ENCODE results near the gene OR2AT4.
"Not testable (repeated sequence)": the region's sequence is repeated elsewhere in the genome, so short reads cannot be mapped to it uniquely, and the experiment has no call there.

Gene OR2AT4

DNA sequence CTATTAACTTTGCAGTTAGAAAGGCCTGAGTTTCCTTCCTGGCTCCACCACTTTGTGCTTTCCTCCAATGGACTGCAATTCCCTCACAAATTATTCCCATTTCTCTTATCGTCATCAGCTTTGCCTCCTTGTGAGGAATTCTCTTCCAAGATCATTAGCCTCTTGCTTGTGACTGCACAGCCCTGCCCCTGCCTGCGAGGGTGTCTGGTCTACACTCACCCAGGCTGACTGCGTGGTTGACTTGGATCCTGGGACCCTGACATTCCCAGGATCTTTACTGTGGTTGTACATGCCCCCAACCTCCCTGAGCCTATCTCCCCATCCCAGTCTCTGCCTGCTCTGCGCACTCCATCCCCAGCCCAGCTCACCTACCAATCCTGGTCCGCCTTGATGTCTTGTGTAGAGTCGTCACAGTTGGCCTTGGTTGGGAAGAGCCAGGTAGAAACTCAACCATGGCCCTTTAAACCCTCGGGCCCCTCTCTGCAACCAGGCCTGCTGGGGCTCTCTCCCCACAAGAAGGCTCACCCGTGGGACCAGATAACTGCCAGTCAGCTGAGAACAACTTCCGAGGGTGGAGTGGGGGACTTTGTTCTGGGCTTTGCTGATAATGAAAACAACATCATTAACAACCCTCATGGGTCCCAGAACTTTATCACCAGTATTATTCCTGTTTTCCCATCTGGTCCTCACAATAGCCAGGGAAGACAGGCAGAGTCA, at the start of gene OR2AT4:
Gene OR2AT4 (minus strand): TSS at position 421 of the 717 bp plus-strand sequence.
- DNase-seq, result no peak

- DNase-seq, result no peak
Observed at GRCh38 chr11:75145972-75146519, 49.4 kb upstream of the OR2AT4 start.

DNA sequence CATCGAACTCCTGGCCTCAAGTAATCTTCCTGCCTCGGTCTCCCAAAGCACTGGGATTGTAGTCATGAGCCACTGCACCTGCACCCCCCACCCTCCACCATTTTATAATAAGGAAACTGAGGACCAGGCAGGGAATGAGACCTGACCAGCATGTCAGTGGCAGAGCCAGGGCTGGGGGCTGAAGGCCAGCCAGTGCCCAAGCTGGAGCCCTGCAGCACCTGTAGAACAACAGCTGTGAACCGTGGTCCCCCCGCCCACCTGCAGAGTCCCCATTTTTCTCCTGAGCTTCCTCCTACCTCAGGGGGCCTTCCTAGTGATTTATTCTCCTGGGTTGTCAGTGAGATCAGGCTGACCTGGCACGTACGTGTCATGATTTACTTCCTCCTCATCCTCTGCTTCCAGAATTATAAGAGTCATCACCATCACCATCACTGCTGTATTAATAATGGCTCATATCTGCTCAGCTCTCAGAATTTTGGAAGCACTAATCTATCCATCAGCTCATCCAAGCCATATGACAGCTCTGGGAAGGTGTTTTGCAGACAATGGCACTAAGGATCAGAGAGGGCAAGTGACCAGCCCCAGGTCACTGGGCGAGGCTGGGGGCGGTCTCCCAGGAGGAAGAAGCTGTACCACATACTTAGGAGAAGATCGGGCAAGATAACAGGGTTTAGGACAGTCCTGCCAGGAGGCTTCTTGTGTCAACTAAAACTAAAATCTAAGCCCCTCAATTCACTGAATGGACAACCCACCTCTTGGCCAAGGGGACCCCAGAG, 48.7 kb upstream of the OR2AT4 start:
- DNase-seq, result no peak

DNA sequence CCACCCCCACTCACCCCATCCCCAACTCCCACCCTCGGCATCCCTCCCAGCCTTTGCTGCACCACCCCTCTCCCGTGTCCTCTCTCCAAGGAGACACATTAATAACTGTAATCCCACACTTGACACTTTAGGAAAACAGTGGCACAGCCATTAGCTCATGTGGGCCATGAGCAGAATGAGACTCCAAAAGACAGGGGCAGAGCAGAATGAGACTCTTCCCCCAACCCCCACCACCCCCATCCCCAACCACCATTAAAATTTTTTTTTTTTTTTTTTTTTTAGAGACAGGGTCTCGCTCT, 48.0 kb upstream of the OR2AT4 start:
- DNase-seq, result no peak

DNA sequence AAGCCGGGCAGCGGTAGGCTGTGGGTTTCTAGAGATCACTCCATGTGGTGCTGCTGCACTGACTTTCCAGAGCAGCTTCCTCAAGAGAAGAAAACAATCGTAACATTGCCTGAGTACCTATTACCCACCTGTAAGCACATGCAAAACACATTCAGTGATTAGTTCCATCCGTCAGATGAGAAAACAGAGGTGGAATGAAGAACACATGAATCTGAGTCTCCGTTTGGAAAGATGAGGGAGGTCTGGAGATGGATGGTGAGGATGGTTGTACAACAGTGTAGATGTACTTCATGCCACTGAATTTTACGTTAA, 46.7 kb upstream of the OR2AT4 start:
- DNase-seq, result no peak

GRCh38 chr11:75142714-75143419, 46.2 kb upstream of the OR2AT4 start:
- peak; percentile 25 for DNase-seq

GRCh38 chr11:75141166-75141565, 44.5 kb upstream of the OR2AT4 start:
- DNase-seq, result no peak

DNA sequence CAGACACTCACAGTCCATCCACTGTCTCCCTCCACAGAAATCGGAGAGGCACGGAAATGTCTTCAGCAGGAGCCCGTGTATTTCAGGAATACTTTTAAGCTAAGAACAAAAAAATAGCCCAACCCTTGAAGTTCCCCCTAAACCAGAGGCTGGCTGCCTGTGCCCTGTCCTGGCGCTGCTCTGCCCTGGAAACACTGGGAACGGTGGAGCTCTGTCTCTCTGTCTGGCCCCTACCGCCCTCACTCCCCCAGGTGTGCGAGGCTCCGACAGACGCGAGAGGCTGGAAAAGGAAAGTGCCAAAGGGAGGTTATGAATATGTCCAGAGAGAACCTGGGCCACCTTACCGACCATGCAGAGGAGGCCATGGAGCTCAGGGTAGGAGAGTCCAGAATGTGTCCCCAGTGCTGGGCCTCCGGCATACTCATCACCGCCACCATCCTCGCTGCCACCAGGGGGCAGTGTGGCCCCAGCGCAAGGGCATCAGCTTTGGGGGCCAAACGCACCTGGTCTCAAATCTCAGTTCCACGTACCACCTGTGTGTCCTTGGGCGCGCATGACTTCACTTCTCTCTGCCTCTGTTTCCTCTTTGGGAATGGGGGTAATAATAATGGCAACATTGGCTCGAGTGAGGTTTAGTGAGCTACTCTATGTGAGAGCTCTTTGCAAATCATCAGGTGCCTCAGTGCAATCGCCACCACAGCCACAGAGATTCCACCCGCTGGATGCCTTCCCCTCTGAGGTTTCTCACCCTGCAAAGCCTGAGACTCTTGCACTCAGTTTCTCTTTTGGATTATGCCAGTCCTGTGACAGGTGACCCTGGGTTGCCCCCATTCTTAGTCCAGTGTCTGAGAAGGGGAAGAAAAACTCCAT, 43.8 kb upstream of the OR2AT4 start:
- DNase-seq, result no peak

DNA sequence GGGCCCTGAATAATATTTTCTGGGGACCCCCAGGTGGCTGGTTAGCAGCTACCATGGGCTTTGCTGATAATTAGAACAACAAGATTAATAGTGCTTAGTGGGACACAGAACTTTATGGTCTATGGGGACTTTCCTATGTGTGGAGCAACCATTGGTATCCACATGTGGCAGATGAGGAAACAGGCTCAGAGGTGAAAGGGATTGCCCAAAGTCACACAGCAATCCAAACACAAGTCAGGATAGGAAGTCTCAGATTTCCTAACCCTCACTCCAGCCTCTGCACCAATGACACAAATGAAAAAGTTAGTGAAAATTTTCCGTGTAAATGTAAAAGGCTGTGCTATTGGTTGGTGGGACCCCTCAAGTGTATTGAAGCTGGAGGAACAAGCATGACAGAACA, 39.0 kb upstream of the OR2AT4 start:
- no peak for DNase-seq

- no peak for DNase-seq
Observed at GRCh38 chr11:75135021-75135650, 38.5 kb upstream of the OR2AT4 start.

- DNase-seq, result no peak
Observed at GRCh38 chr11:75133976-75134375, 37.3 kb upstream of the OR2AT4 start.

DNA sequence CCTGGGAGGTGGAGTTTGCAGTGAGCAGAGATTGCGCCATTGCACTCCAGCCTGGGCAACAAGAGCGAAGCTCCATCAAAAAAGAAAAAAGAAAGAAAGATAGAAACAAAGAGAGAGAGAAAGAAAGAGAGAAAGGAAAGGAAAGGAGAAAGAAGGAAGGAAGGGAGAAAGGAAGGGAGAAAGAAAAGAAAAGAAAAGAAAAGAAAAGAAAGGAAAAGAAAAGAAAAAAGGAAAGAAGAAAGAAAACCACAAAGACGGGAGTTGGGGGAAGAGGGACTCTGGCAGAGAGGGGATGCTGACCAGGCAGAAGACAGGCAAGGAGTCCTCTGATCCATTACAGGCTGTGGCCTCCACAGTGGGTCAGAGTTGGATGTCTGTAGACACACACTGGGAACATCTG, 35.4 kb upstream of the OR2AT4 start:
- DNase-seq, result no peak

DNA sequence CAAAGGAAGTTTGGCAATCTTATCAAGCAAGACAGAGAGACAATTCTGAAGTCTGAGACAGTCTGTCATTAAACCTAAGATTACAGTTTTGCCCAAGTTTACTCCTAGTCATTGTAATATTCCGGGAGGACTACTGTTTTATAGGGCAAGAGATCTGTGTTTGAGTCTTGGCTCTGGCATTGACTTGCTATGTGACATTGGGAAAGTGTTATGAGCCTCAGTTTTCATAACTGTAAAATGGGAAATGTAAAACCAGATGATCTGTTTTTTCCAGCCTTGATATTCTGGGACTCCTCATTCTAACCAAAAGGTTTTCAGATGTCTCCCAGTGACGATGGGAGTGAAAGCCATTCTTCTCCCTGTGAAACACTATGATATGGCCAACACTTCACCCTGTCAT, 29.9 kb upstream of the OR2AT4 start:
- DNase-seq, result no peak

GRCh38 chr11:75118577-75118976, 21.9 kb upstream of the OR2AT4 start:
- DNase-seq, result no peak

GRCh38 chr11:75114465-75114864, 17.8 kb upstream of the OR2AT4 start:
- DNase-seq, result no peak

DNA sequence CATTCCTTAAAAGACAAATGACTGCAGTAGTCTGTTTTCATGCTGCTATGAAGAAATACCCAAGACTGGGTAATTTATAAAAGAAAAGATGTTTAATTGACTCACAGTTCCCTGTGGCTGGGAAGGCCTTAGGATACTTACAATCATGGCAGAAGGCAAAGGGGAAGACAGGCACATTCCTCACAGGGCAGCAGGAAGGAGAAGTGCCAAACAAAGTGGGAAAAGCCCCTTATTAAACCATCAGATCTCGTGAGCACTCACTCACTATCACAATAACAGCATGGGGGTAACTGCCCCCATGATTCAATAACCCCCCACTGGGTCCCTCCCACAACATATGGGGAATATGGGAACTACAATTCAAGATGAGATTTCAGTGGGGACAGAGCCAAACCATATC, 16.4 kb upstream of the OR2AT4 start:
- DNase-seq, result no peak

GRCh38 chr11:75112200-75112599, 15.5 kb upstream of the OR2AT4 start:
- DNase-seq, result no peak

DNA sequence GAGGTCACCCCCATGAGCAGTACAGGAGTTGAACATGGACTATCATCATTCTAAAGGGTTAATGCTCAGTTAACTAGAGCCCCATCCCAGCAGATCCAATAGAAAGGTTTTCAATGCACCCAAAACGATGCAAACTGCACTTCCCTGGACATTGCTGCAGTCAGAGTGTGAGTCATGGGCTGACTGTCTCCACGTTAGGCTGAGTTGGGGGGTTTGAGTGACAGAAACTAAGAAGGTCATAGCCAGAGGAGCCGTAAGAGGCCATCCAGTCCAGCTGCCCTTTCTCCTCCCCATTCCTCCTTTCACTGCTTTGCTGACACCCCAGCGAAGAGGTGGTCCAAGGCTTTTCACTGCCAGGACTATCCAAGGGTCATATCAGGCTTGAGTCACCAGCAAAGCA, 10.5 kb upstream of the OR2AT4 start:
- no peak for DNase-seq

DNA sequence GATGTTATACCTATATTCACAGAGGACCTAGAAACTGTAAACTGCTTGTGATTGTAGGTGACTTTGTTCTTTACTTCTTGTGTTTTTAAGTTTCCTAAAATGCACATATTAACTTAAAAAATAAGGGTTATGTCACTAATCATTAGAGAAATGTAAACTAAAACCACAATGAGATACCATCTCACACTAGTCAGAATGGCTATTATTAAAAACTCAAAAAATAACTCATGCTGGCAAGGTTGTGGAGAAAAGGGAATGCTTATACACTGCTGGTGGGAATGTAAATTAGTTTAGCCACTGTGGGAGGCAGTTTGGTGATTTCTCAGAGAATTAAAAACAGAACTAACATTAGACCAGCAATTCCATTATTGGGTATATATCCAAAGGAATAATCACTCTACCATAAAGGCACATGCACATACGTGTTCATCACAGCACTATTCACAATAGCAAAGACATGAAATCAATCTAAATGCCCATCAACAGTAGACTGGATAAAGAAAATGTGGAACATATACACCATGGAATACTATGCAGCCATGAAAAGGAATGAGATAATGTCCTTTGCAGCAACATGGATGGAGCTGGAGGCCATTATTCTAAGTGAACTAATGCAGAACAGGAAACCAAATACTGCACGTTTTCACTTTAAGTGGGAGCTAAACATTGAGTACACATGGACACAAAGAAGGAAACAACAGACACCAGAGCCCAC, 9.4 kb upstream of the OR2AT4 start:
- not testable (repeated sequence) for DNase-seq

DNA sequence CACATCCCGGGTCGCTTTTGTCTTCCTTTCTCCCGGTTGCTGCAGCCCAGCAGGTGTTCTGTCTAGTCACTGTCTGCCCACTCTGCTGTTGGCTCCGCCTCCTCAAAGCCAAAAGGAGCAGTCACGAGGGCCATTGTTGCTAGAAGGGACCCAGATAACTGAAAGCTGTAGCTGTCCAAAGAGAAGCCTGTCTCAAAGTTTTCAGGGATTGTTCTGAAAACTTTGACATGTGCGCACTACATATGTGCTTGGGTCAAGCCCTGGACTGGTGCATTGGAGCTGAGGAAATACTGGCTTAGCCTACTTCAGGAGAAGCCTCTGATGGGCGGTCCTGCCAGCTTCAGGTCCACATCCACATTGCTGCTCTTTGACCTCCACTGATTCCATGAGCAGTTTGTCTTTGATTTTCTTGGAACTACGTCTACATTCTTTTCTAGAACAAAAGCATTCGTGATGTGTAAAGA, 8.8 kb upstream of the OR2AT4 start:
- DNase-seq, result peak; percentile 3

GRCh38 chr11:75103380-75104026, 6.8 kb upstream of the OR2AT4 start:
- no peak for DNase-seq
